PC-3 (cell line): ENCODE data around the gene CLMN. TPM values are rescaled to one million over a fixed set of nuclear protein-coding genes. Genes with fewer than 3 reads are reported as not detected.

Experiments
- ATAC-seq: fragments of 200-7000 bp; cut with Tn5 transposase; 2 replicates; pipeline ENCODE4 v1.9.1; 2020; ENCODE audit warnings: mild to moderate bottlenecking, moderate library complexity
- BruUV-seq: library from RNA; stranded (reverse); fragments of 400-500 nt; replicated peaks from 2 replicates; lab custom pipeline; 2021; lab: Mats Ljungman, UMichigan
- CTCF ChIA-PET: fragments of 300-600 bp; sonication (Branson Sonifier 250); formaldehyde crosslinking; loops from one replicate; lab custom pipeline; 2022; ENCODE audit warnings: antibody characterized with exemption; lab: Charles Lee
- POLR2A ChIA-PET: fragments of 300-600 bp; sonication (Branson Sonifier 250); formaldehyde crosslinking; loops from one replicate; lab custom pipeline; 2022; ENCODE audit warnings: antibody characterized with exemption; ENCODE audit not compliant: unreplicated experiment; lab: Charles Lee
- DNase-seq: peaks from one replicate; pipeline ENCODE4 v3.0.0-alpha.2; 2015
- H2AFZ ChIP-seq: fragments of 300-600 bp; sonication (generic); 2 replicates; pipeline ENCODE4 v1.6.0; 2016; ENCODE audit warnings: antibody characterized with exemption, low read length
- H3F3A ChIP-seq: fragments of 300-600 bp; sonication (generic); one replicate; pipeline ENCODE4 v1.6.0; 2017; ENCODE audit warnings: antibody characterized with exemption, low read length, control low read depth, mild to moderate bottlenecking; ENCODE audit not compliant: unreplicated experiment
- H3K27ac ChIP-seq: fragments of 300-600 bp; sonication (generic); 2 replicates; pipeline ENCODE4 v1.5.1; 2016; ENCODE audit warnings: mild to moderate bottlenecking, low read length
- H3K27me3 ChIP-seq: fragments of 300-600 bp; sonication (generic); 2 replicates; pipeline ENCODE4 v1.6.1; 2016; ENCODE audit warnings: low read length, mixed read lengths
- H3K36me3 ChIP-seq: fragments of 300-600 bp; sonication (generic); 2 replicates; pipeline ENCODE4 v1.6.1; 2016; ENCODE audit warnings: low read depth, mixed run types, low read length, mixed read lengths
- H3K4me1 ChIP-seq: fragments of 300-600 bp; sonication (generic); 2 replicates; pipeline ENCODE4 v1.5.1; 2016; ENCODE audit warnings: low read length; ENCODE audit not compliant: insufficient read depth
- H3K4me2 ChIP-seq: fragments of 300-600 bp; sonication (generic); 2 replicates; pipeline ENCODE4 v1.6.0; 2016; ENCODE audit warnings: low read length
- H3K4me3 ChIP-seq: fragments of 300-600 bp; sonication (generic); 2 replicates; pipeline ENCODE4 v1.5.1; 2016; ENCODE audit warnings: mild to moderate bottlenecking, low read length, mixed read lengths
- H3K79me2 ChIP-seq: fragments of 300-600 bp; sonication (generic); 2 replicates; pipeline ENCODE4 v1.6.1; 2017; ENCODE audit warnings: low read length, mixed read lengths
- H3K9ac ChIP-seq: fragments of 300-600 bp; sonication (generic); 2 replicates; pipeline ENCODE4 v1.6.0; 2016; ENCODE audit warnings: mild to moderate bottlenecking, low read length
- H3K9me2 ChIP-seq: fragments of 300-600 bp; sonication (generic); replicated peaks from 2 replicates; pipeline ENCODE4 v1.6.1; 2016; ENCODE audit warnings: mixed run types, low read length, mixed read lengths
- H3K9me3 ChIP-seq: fragments of 300-600 bp; sonication (generic); 2 replicates; pipeline ENCODE4 v1.6.1; 2016; ENCODE audit warnings: low read length, mixed read lengths
- H4K20me1 ChIP-seq: fragments of 300-600 bp; sonication (generic); 2 replicates; pipeline ENCODE4 v1.6.1; 2016; ENCODE audit warnings: low read length, mixed read lengths
- CTCF ChIP-seq: fragments of 300-600 bp; sonication (generic); conservative IDR thresholded peaks from 2 replicates; pipeline ENCODE4 v1.5.1; 2017; ENCODE audit warnings: antibody characterized with exemption, low read depth, mild to moderate bottlenecking, low read length
- EZH2 ChIP-seq: fragments of 300-600 bp; sonication (generic); IDR thresholded peaks from one replicate; pipeline ENCODE4 v1.6.1; 2017; ENCODE audit warnings: antibody characterized with exemption, mild to moderate bottlenecking, low read length; ENCODE audit not compliant: unreplicated experiment
- EZH2phosphoT487 ChIP-seq: fragments of 300-600 bp; sonication (generic); IDR thresholded peaks from 2 replicates; pipeline ENCODE4 v1.6.1; 2018; ENCODE audit warnings: mild to moderate bottlenecking, antibody characterized with exemption, low read length, borderline replicate concordance
- intact Hi-C: fragments of 100-400 bp; cut with micrococcal nuclease; formaldehyde crosslinking; loops from 2 replicates; pipeline ENCODE4 v1.9.0; 2023
- total RNA-seq: library from RNA; depleted of rRNA; stranded (reverse); fragments of >200 nt; gene quantifications from 2 replicates; pipeline ENCODE4 v1.2.3, GENCODE V29; 2014

CLMN gene
- total RNA-seq, 1 experiment from 2014 or later = 3.5 TPM

GRCh38 chr14:95255013-95255412 lies 64.7 kb downstream of the CLMN start:
- no peak overlapping the region for H3K27ac ChIP-seq
- H3K9me2 ChIP-seq = no peaks in the 10 kb centered on the region
- ATAC-seq = no peak
- intact Hi-C loops = no loop called here
- no TSS peak for BruUV-seq
- CTCF ChIA-PET = no interaction called here
- peaks cover 3% of the 10 kb centered on the region; the same call in 1 of the 2 replicates for H3K4me1 ChIP-seq
- POLR2A ChIA-PET = no interaction called here
- no peaks in the 10 kb centered on the region for H3K27me3 ChIP-seq
- H2AFZ ChIP-seq = no peak overlapping the region
- no peaks in the 10 kb centered on the region for H3K9me3 ChIP-seq
- no peaks in the 10 kb centered on the region for H3K36me3 ChIP-seq
- DNase-seq = no peak
- no peaks in the 10 kb centered on the region for H4K20me1 ChIP-seq
- H3K4me2 ChIP-seq = no peak overlapping the region
- no peak for TF ChIP-seq CTCF
- TF ChIP-seq EZH2phosphoT487 = no peak
- no peak for TF ChIP-seq EZH2
- H3K79me2 ChIP-seq = no peaks in the 10 kb centered on the region
- H3F3A ChIP-seq = no peaks in the 10 kb centered on the region
- H3K4me3 ChIP-seq = no peak overlapping the region
- no peak overlapping the region for H3K9ac ChIP-seq

- Histone ChIP-seq H3K4me3 (no peak overlapping the region), H2AFZ (no peak overlapping the region), H3K4me1 (peaks cover 6% of the 10 kb centered on the region), H3K9me2 (no peaks in the 10 kb centered on the region), H3K9ac (no peak overlapping the region), H3F3A (no peaks in the 10 kb centered on the region), H4K20me1 (no peaks in the 10 kb centered on the region), H3K36me3 (no peaks in the 10 kb centered on the region), H3K79me2 (no peaks in the 10 kb centered on the region), H3K9me3 (no peaks in the 10 kb centered on the region), H3K27me3 (no peaks in the 10 kb centered on the region), H3K27ac (no peak overlapping the region), H3K4me2 (no peak overlapping the region)
- DNase-seq = no peak
- ChIA-PET POLR2A (no interaction called here), CTCF (no interaction called here)
- no peak for TF ChIP-seq EZH2phosphoT487
- no peak for TF ChIP-seq CTCF
- TF ChIP-seq EZH2 = no peak
- no peak for ATAC-seq
- intact Hi-C loops = no loop called here
- no TSS peak for BruUV-seq
These were observed 65.4 kb downstream of the CLMN start for GRCh38 chr14:95254288-95254687.

GRCh38 chr14:95253039-95253630 lies 66.6 kb downstream of the CLMN start:
- no peaks in the 10 kb centered on the region for H3K9me2 ChIP-seq
- no peak overlapping the region for H3K4me2 ChIP-seq
- CTCF ChIA-PET = no interaction called here
- no peaks in the 10 kb centered on the region for H3K36me3 ChIP-seq
- no peaks in the 10 kb centered on the region for H4K20me1 ChIP-seq
- H2AFZ ChIP-seq = no peak overlapping the region
- no peaks in the 10 kb centered on the region for H3K79me2 ChIP-seq
- H3F3A ChIP-seq = no peaks in the 10 kb centered on the region
- peaks cover 17% of the 10 kb centered on the region for H3K4me1 ChIP-seq
- TF ChIP-seq EZH2 (no peak), EZH2phosphoT487 (no peak), CTCF (no peak)
- no peak overlapping the region for H3K9ac ChIP-seq
- BruUV-seq = no TSS peak
- no peaks in the 10 kb centered on the region for H3K27me3 ChIP-seq
- H3K9me3 ChIP-seq = no peaks in the 10 kb centered on the region
- intact Hi-C loops = no loop called here
- ATAC-seq (no peak), DNase-seq (no peak)
- no peak overlapping the region for H3K27ac ChIP-seq
- POLR2A ChIA-PET = no interaction called here
- H3K4me3 ChIP-seq = no peak overlapping the region
